Upper lobe of right lung (tissue), 1 donor: ENCODE data around the gene RAPGEF6. TPM values are rescaled to one million over a fixed set of nuclear protein-coding genes. Genes with fewer than 3 reads are reported as not detected.

Experiments
- ATAC-seq: fragments of 200-7000 bp; cut with Tn5 transposase; one replicate; pipeline ENCODE4 v1.9.1; 2020; ENCODE audit warnings: mild to moderate bottlenecking, moderate library complexity
- DNase-seq: peaks from one replicate; pipeline ENCODE4 v3.0.0-alpha.2; 2020
- H3K27ac ChIP-seq: fragments of 200-600 bp; one replicate; pipeline ENCODE4 v1.8.0; 2022
- H3K27me3 ChIP-seq: fragments of 200-600 bp; one replicate; pipeline ENCODE4 v1.8.0; 2022; ENCODE audit warnings: mild to moderate bottlenecking
- H3K36me3 ChIP-seq: fragments of 200-600 bp; one replicate; pipeline ENCODE4 v1.8.0; 2022
- H3K4me1 ChIP-seq: fragments of 200-600 bp; one replicate; pipeline ENCODE4 v1.8.0; 2022
- H3K4me3 ChIP-seq: fragments of 200-600 bp; one replicate; pipeline ENCODE4 v1.8.0; 2022; ENCODE audit warnings: mild to moderate bottlenecking
- H3K9me3 ChIP-seq: fragments of 200-600 bp; one replicate; pipeline ENCODE4 v1.8.0; 2022
- CTCF ChIP-seq: fragments of 200-600 bp; IDR thresholded peaks from one replicate; pipeline ENCODE4 v1.8.0; 2022; ENCODE audit warnings: antibody characterized with exemption
- intact Hi-C: fragments of 100-400 bp; cut with DNase I; formaldehyde crosslinking; loops from one replicate; pipeline ENCODE4 v1.11.0; 2022
- total RNA-seq: library from RNA; stranded (reverse); fragmentation: NEBNext Ultra II Directional; extraction: Animal tissue kit (Norgen Biotek cat#: 25700); gene quantifications from one replicate; pipeline ENCODE4 v1.2.1, GENCODE V29; 2021
- donor health status: DM: no; HTN: yes; CAD: no; lungs with severe emphysema.

The RAPGEF6 gene
- total RNA-seq, 1 donor from 2014 or later, result 27.2 TPM

GRCh38 chr5:131532031-131532640 lies 102.9 kb downstream of the RAPGEF6 start:
- peak overlapping the region; percentile 11 for H3K27ac ChIP-seq
- no peaks in the 10 kb centered on the region for H3K4me1 ChIP-seq
- H3K36me3 ChIP-seq, result no peaks in the 10 kb centered on the region
- no peak for ATAC-seq
- no peak for TF ChIP-seq CTCF
- H3K4me3 ChIP-seq, result no peak overlapping the region
- DNase-seq, result no peak
- H3K27me3 ChIP-seq, result no peaks in the 10 kb centered on the region
- intact Hi-C loops, result no loop called here
- H3K9me3 ChIP-seq, result no peaks in the 10 kb centered on the region

GRCh38 chr5:131530706-131531331 lies 104.2 kb downstream of the RAPGEF6 start:
- no peaks in the 10 kb centered on the region for H3K27me3 ChIP-seq
- DNase-seq (no peak), ATAC-seq (no peak)
- H3K27ac ChIP-seq, result no peak overlapping the region
- TF ChIP-seq CTCF, result no peak
- no peaks in the 10 kb centered on the region for H3K4me1 ChIP-seq
- no peak overlapping the region for H3K4me3 ChIP-seq
- intact Hi-C loops, result no loop called here
- H3K36me3 ChIP-seq, result no peaks in the 10 kb centered on the region
- H3K9me3 ChIP-seq, result no peaks in the 10 kb centered on the region

GRCh38 chr5:131528682-131529081 lies 106.3 kb downstream of the RAPGEF6 start:
- no peak for TF ChIP-seq CTCF
- Histone ChIP-seq H3K27ac (no peak overlapping the region), H3K9me3 (no peaks in the 10 kb centered on the region), H3K4me1 (no peaks in the 10 kb centered on the region), H3K27me3 (no peaks in the 10 kb centered on the region), H3K36me3 (no peaks in the 10 kb centered on the region), H3K4me3 (no peak overlapping the region)
- no peak for ATAC-seq
- DNase-seq, result no peak
- intact Hi-C loops, result no loop called here

- H3K4me3 ChIP-seq, result no peak overlapping the region
- H3K27me3 ChIP-seq, result no peaks in the 10 kb centered on the region
- no peaks in the 10 kb centered on the region for H3K9me3 ChIP-seq
- DNase-seq (no peak), ATAC-seq (peak; percentile 70)
- H3K27ac ChIP-seq, result no peak overlapping the region
- no peaks in the 10 kb centered on the region for H3K4me1 ChIP-seq
- no peak for TF ChIP-seq CTCF
- H3K36me3 ChIP-seq, result peaks cover 2% of the 10 kb centered on the region
- intact Hi-C loops, result no loop called here
Measured at GRCh38 chr5:131525805-131526204, 109.2 kb downstream of the RAPGEF6 start.

- TF ChIP-seq CTCF, result no peak
- peaks cover 10% of the 10 kb centered on the region for H3K36me3 ChIP-seq
- DNase-seq (no peak), ATAC-seq (no peak)
- H3K4me3 ChIP-seq, result no peak overlapping the region
- no peaks in the 10 kb centered on the region for H3K4me1 ChIP-seq
- no peaks in the 10 kb centered on the region for H3K27me3 ChIP-seq
- no peak overlapping the region for H3K27ac ChIP-seq
- intact Hi-C loops, result no loop called here
- H3K9me3 ChIP-seq, result no peaks in the 10 kb centered on the region
Measured at GRCh38 chr5:131524431-131524830, 110.6 kb downstream of the RAPGEF6 start.
